Adrenal gland (tissue), 12 donors: ENCODE measurements around the gene PACRGL. TPM values are rescaled to one million over a fixed set of nuclear protein-coding genes. Genes with fewer than 3 reads are reported as not detected.
"Not testable (repeated sequence)": the region's sequence is repeated elsewhere in the genome, so short reads cannot be mapped to it uniquely, and the experiment has no call there.

ENCODE experiments used
- DNase-seq, 7 donors: peaks; one replicate each; pipeline ENCODE4 v3.0.0-alpha.2; 2019 to 2020
- H3K27ac ChIP-seq, 5 donors: fragments of 200-600 bp; sonication (generic) in 4 of 5; 1 replicate in 3 of 5; 2 replicates in 2 of 5; pipeline versions ENCODE4 v1.5.1 to v1.8.0; 2016 to 2020; ENCODE audit warnings: mild to moderate bottlenecking in 1 of 5
- H3K27me3 ChIP-seq: fragments of 200-600 bp; 2 replicates; pipeline ENCODE4 v1.8.0; 2021
- H3K36me3 ChIP-seq, 2 donors: fragments of 200-600 bp; replicated peaks in 1 of 2; 1 replicate in 1 of 2; 2 replicates in 1 of 2; pipeline versions ENCODE4 v1.5.1 to v1.8.0; 2018 to 2022
- H3K4me1 ChIP-seq, 2 donors: fragments of 200-600 bp; replicated peaks in 1 of 2; 1 replicate in 1 of 2; 2 replicates in 1 of 2; pipeline versions ENCODE4 v1.5.1 to v1.8.0; 2018 to 2021
- H3K4me3 ChIP-seq, 4 donors: fragments of 200-600 bp; sonication (generic) in 3 of 4; one replicate each; pipeline ENCODE4 v1.5.1; 2016 to 2018
- H3K9me3 ChIP-seq, 3 donors: fragments of 200-600 bp; sonication (generic) in 1 of 3; replicated peaks in 1 of 3; 1 replicate in 2 of 3; 2 replicates in 1 of 3; pipeline versions ENCODE4 v1.5.1 to v1.8.0; 2016 to 2021
- POLR2A ChIP-seq, 2 donors: fragments of 450-650 bp; IDR thresholded peaks; one replicate each; pipeline ENCODE4 v1.6.1; 2017; ENCODE audit warnings: antibody characterized with exemption in 2 of 2, mild to moderate bottlenecking in 2 of 2, moderate library complexity in 1 of 2
- WGBS, 4 donors: extraction: QIAGEN DNeasy Blood & Tissue Kit in 2 of 4; methylation state at CpG; one replicate each; pipeline versions ENCODE4 v1.1.5 to v1.1.7; 2013 to 2017; 5-methylcytosine and 5-hydroxymethylcytosine counted together
- intact Hi-C, 2 donors: fragments of 100-400 bp; cut with DNase I; formaldehyde crosslinking; loops; one replicate each; pipeline versions ENCODE4 v1.14.1 to v1.15.0; 2022 to 2023
- polyA plus RNA-seq, 3 donors: library from polyadenylated mRNA; stranded (reverse); fragments of 200-250 nt in 2 of 3; fragments of 350-450 nt in 1 of 3; fragmentation: Illumina TruSeq in 1 of 3; extraction: RNeasy Lipid Tissue Mini Kit (QIAGEN cat#74804) in 1 of 3; gene quantifications; one replicate each; pipeline ENCODE4 v1.2.3, GENCODE V29; 2013 to 2014
- total RNA-seq, 9 donors: library from RNA; depleted of rRNA in 4 of 9; stranded (reverse); fragments of >200 nt in 4 of 9; fragments of 120-200 nt in 1 of 9; fragmentation: NEBNext Ultra II Directional in 1 of 9; extraction: Animal tissue kit (Norgen Biotek cat#: 25700) in 1 of 9; gene quantifications; one replicate each; pipeline versions ENCODE4 v1.1.0 to v1.2.4, GENCODE V29; 2013 to 2023
- TF ChIP-seq, protein P1 (sequence below), 6 experiments: fragments of 450-650 bp in 4 of 6; fragments of 200-600 bp in 2 of 6; sonication (generic) in 1 of 6; IDR thresholded peaks; 1 replicate in 5 of 6; 2 replicates in 1 of 6; pipeline versions ENCODE4 v1.5.1 to v1.8.0; 2016 to 2021; ENCODE audit warnings: antibody characterized with exemption in 6 of 6, mild to moderate bottlenecking in 2 of 6, moderate library complexity in 1 of 6
- donor health status: healthy with polysubstance abuse.
- donor health status: Bipolar disorder and iron deficiency.
- donor health status: DM: yes; HTN: yes; CAD: no.
- donor health status: DM: no; HTN: no; CAD: no.
- donor health status: DM: no; HTN: no; CAD: no.
- donor health status: DM: yes; HTN: yes; CAD: no.

PACRGL gene
- total and polyA plus RNA-seq, 12 donors, result 6.2 to 57.0 (median 13.1) TPM

GRCh38 chr4:20735931-20736330, 35.7 kb downstream of the PACRGL start:
- Histone ChIP-seq H3K36me3 (no peaks in the 10 kb centered on the region), H3K4me1 (no peaks in the 10 kb centered on the region), H3K4me3 (no peak overlapping the region), H3K27me3 (no peaks in the 10 kb centered on the region), H3K27ac (no peak overlapping the region), H3K9me3 (no peaks in the 10 kb centered on the region)
- no peak for TF ChIP-seq POLR2A (IDR thresholded peaks at IDR 0.05)
- TF ChIP-seq, protein P1, sequence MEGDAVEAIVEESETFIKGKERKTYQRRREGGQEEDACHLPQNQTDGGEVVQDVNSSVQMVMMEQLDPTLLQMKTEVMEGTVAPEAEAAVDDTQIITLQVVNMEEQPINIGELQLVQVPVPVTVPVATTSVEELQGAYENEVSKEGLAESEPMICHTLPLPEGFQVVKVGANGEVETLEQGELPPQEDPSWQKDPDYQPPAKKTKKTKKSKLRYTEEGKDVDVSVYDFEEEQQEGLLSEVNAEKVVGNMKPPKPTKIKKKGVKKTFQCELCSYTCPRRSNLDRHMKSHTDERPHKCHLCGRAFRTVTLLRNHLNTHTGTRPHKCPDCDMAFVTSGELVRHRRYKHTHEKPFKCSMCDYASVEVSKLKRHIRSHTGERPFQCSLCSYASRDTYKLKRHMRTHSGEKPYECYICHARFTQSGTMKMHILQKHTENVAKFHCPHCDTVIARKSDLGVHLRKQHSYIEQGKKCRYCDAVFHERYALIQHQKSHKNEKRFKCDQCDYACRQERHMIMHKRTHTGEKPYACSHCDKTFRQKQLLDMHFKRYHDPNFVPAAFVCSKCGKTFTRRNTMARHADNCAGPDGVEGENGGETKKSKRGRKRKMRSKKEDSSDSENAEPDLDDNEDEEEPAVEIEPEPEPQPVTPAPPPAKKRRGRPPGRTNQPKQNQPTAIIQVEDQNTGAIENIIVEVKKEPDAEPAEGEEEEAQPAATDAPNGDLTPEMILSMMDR (IDR thresholded peaks at IDR 0.05), result no peak
- intact Hi-C loops, result no loop called here
- 95 to 100% (median 99%) methylated on average over 1 of the region's 1 CpG for WGBS, 4 donors
- DNase-seq, result no peak

GRCh38 chr4:20746000-20746399, 45.7 kb downstream of the PACRGL start:
- WGBS, 4 donors, result 88 to 94% (median 91%) methylated on average over 4 of the region's 4 CpGs
- H3K4me1 ChIP-seq, H3K4me3 ChIP-seq, H3K27ac ChIP-seq, H3K27me3 ChIP-seq, intact Hi-C loops, DNase-seq, H3K9me3 ChIP-seq, H3K36me3 ChIP-seq: not testable (repeated sequence)

DNA sequence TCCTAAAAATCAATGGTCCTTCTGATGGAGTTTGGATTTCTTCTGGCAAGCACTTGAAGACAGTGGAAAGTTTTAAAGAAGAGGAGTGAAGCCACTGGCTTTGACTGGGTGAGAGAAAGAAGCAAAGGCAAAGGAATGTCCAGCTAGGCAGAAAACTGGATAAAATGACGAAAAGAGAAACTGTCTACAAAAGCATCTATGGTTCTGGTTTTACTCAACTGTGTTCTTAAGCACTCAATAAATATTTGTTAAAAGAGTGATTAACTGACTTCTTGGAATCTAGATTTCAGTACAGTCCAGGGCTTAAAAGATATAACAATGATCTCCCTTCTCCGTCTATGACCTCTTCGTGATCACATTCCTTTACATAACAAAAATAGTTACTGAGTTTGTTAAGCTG, 52.4 kb downstream of the PACRGL start:
- DNase-seq, result no peak
- H3K36me3 ChIP-seq, result no peaks in the 10 kb centered on the region
- H3K27ac ChIP-seq, result no peak overlapping the region
- H3K27me3 ChIP-seq, result no peaks in the 10 kb centered on the region
- no peak overlapping the region for H3K4me3 ChIP-seq
- TF ChIP-seq, protein P1 (IDR thresholded peaks at IDR 0.05), result no peak
- TF ChIP-seq POLR2A (IDR thresholded peaks at IDR 0.05), result no peak
- H3K9me3 ChIP-seq, result no peaks in the 10 kb centered on the region
- WGBS, 4 donors, result 87 to 95% (median 95%) methylated on average over 3 of the region's 3 CpGs
- intact Hi-C loops, result no loop called here
- no peaks in the 10 kb centered on the region for H3K4me1 ChIP-seq

DNA sequence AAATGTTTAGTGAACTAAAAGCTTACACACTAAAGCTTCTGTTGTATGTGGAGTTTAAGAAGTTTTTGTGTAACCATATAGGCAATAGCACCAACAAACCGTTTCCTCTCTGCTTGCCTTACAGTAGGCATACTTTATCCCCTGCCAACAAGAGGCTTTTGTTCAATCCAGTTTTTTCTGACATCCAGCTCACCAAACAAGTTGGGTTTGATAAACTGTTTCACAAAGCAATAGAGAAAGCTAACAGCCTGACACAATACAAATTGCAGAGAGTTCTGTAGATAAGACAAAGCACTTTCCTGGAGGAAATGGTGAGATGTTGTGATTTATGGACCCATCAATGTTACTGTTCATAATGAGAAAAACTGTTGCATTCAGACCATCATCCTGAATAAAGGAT, 53.8 kb downstream of the PACRGL start:
- no peak for DNase-seq
- WGBS, 4 donors, result 59 to 88% (median 79%) methylated on average over 1 of the region's 1 CpG
- TF ChIP-seq, protein P1 (IDR thresholded peaks at IDR 0.05), result no peak
- TF ChIP-seq POLR2A (IDR thresholded peaks at IDR 0.05), result no peak

GRCh38 chr4:20760053-20760452, 59.8 kb downstream of the PACRGL start:
- 75 to 84% (median 78%) methylated on average over 2 of the region's 2 CpGs for WGBS, 4 donors
- Histone ChIP-seq H3K27ac (no peak overlapping the region), H3K9me3 (no peaks in the 10 kb centered on the region), H3K27me3 (no peaks in the 10 kb centered on the region), H3K4me3 (no peak overlapping the region), H3K36me3 (no peaks in the 10 kb centered on the region), H3K4me1 (no peaks in the 10 kb centered on the region)
- TF ChIP-seq, protein P1 (IDR thresholded peaks at IDR 0.05), result no peak
- no peak for TF ChIP-seq POLR2A (IDR thresholded peaks at IDR 0.05)
- intact Hi-C loops, result no loop called here
- no peak for DNase-seq

More for the DNA sequence above, 53.8 kb downstream of the PACRGL start:
- Histone ChIP-seq H3K4me3 (no peak overlapping the region), H3K36me3 (no peaks in the 10 kb centered on the region), H3K9me3 (no peaks in the 10 kb centered on the region), H3K4me1 (no peaks in the 10 kb centered on the region), H3K27me3 (no peaks in the 10 kb centered on the region), H3K27ac (no peak overlapping the region)
- intact Hi-C loops, result no loop called here
